Colonic mucosa (tissue), 4 donors: ENCODE measurements around the gene DRD2. TPM values are rescaled to one million over a fixed set of nuclear protein-coding genes. Genes with fewer than 3 reads are reported as not detected.
"Not testable (repeated sequence)": the region's sequence is repeated elsewhere in the genome, so short reads cannot be mapped to it uniquely, and the experiment has no call there.

Source experiments
- DNase-seq: peaks from one replicate; pipeline ENCODE4 v3.0.0-alpha.2; 2020
- H3K27ac ChIP-seq: fragments of 200-600 bp; one replicate; pipeline ENCODE4 v1.8.0; 2021
- H3K27me3 ChIP-seq: fragments of 200-600 bp; one replicate; pipeline ENCODE4 v1.8.0; 2021
- H3K36me3 ChIP-seq: fragments of 200-600 bp; one replicate; pipeline ENCODE4 v1.8.0; 2021
- H3K4me1 ChIP-seq: fragments of 200-600 bp; one replicate; pipeline ENCODE4 v1.8.0; 2021; ENCODE audit warnings: mild to moderate bottlenecking
- H3K4me3 ChIP-seq: fragments of 200-600 bp; one replicate; pipeline ENCODE4 v1.8.0; 2021
- H3K9ac ChIP-seq, 2 donors: one replicate each; pipeline ENCODE4 v1.7.0; 2013; ENCODE audit warnings: control low read depth in 2 of 2, low read depth in 2 of 2, low read length in 2 of 2
- H3K9me3 ChIP-seq: fragments of 200-600 bp; one replicate; pipeline ENCODE4 v1.8.0; 2021
- CTCF ChIP-seq: fragments of 200-600 bp; IDR thresholded peaks from one replicate; pipeline ENCODE4 v1.8.0; 2022; ENCODE audit warnings: antibody characterized with exemption, mild to moderate bottlenecking
- intact Hi-C: fragments of 100-400 bp; cut with DNase I; formaldehyde crosslinking; loops from one replicate; pipeline ENCODE4 v1.14.1; 2022
- total RNA-seq, 2 donors: library from RNA; stranded (reverse); fragmentation: NEBNext Ultra II Directional in 1 of 2; extraction: Animal tissue kit (Norgen Biotek cat#: 25700) in 1 of 2; gene quantifications; one replicate each; pipeline ENCODE4 v1.2.1, GENCODE V29; 2021
- donor health status: healthy.
- donor health status: DM: no; HTN: no; CAD: no.
- donor health status: DM: no; HTN: no; CAD: no.

Gene DRD2
- total RNA-seq, result under 1 TPM; 0.10 to 0.27 TPM

- Histone ChIP-seq H3K9ac (no peak within 1 kb of the TSS), H3K4me3 (no peak within 1 kb of the TSS), H3K27ac (no peak within 1 kb of the TSS), H3K27me3 (peaks cover 27% of the 10 kb centered on the region), H3K9me3 (no peaks in the 10 kb centered on the region), H3K4me1 (no peaks in the 10 kb centered on the region), H3K36me3 (no peaks in the 10 kb centered on the region)
- TF ChIP-seq CTCF, result no peak
- DNase-seq, result no peak
- intact Hi-C loops, result no loop called here
These were observed at the start of gene DRD2 for GRCh38 chr11:113475160-113475761. Gene DRD2, minus strand, starts transcription at chr11:113475398. Its CDS starts 50,747 bp downstream, at chr11:113424651.

- H3K9ac ChIP-seq, H3K36me3 ChIP-seq, H3K4me3 ChIP-seq, H3K27ac ChIP-seq, DNase-seq, H3K4me1 ChIP-seq, H3K27me3 ChIP-seq, H3K9me3 ChIP-seq, intact Hi-C loops: not testable (repeated sequence)
These were observed 48.7 kb upstream of the DRD2 start for GRCh38 chr11:113523906-113524305.

- DNase-seq, result no peak
- no peak for TF ChIP-seq CTCF
- H3K9ac ChIP-seq, result no peak overlapping the region
- no peaks in the 10 kb centered on the region for H3K9me3 ChIP-seq
- intact Hi-C loops, result no loop called here
- no peaks in the 10 kb centered on the region for H3K27me3 ChIP-seq
- no peaks in the 10 kb centered on the region for H3K36me3 ChIP-seq
- H3K4me1 ChIP-seq, result no peaks in the 10 kb centered on the region
- H3K27ac ChIP-seq, result no peak overlapping the region
- H3K4me3 ChIP-seq, result no peak overlapping the region
These were observed 46.7 kb upstream of the DRD2 start for GRCh38 chr11:113521737-113522517.

- intact Hi-C loops, result no loop called here
- Histone ChIP-seq H3K4me1 (no peaks in the 10 kb centered on the region), H3K4me3 (no peak overlapping the region), H3K36me3 (no peaks in the 10 kb centered on the region), H3K27me3 (no peaks in the 10 kb centered on the region), H3K9ac (no peak overlapping the region), H3K9me3 (no peaks in the 10 kb centered on the region), H3K27ac (no peak overlapping the region)
- DNase-seq, result no peak
- TF ChIP-seq CTCF, result no peak
These were observed 44.9 kb upstream of the DRD2 start for GRCh38 chr11:113519989-113520613.

GRCh38 chr11:113518716-113519495 is 43.7 kb upstream of the DRD2 start:
- Histone ChIP-seq H3K4me3 (no peak overlapping the region), H3K27me3 (no peaks in the 10 kb centered on the region), H3K36me3 (no peaks in the 10 kb centered on the region), H3K9ac (no peak overlapping the region), H3K4me1 (no peaks in the 10 kb centered on the region), H3K9me3 (no peaks in the 10 kb centered on the region), H3K27ac (no peak overlapping the region)
- no peak for TF ChIP-seq CTCF
- DNase-seq, result no peak
- intact Hi-C loops, result no loop called here
